HG03135 (cell line): ENCODE results near the gene DCST2.

Experiments used
- ATAC-seq: cut with Tn5 transposase; IDR thresholded peaks from one replicate; pipeline ENCODE4 v1.9.1; 2021; ENCODE audit warnings: mild to moderate bottlenecking, moderate library complexity; ENCODE audit not compliant: unreplicated experiment

DCST2 gene

DNA sequence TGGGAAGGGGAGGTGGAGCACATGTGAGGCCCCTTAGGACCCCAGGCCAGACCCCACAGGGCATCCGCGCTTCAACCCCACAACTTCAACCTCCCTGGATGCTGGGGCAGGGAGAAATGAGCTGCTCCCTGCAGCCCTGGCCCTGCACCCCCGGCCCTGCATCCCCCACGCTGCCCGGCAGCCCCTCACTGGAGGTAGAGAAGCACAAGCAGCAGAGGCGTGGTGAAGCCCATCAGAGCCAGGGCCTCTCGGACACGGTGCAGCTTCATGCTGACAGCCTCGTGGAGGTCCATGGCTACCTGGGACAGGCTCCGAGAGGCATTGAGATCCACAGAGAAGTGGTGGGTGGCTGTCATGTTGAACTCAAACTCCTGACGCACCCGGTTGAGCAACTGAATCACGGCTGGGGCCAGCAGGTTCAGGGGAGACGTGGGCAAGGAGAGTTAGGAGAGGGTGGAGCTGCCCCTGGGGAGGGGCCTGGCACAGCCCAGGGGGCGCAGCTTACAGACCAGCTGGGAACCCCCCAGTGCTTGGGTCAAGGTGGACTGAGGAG, 3.3 kb downstream of the DCST2 start:
- ATAC-seq: no peak

DNA sequence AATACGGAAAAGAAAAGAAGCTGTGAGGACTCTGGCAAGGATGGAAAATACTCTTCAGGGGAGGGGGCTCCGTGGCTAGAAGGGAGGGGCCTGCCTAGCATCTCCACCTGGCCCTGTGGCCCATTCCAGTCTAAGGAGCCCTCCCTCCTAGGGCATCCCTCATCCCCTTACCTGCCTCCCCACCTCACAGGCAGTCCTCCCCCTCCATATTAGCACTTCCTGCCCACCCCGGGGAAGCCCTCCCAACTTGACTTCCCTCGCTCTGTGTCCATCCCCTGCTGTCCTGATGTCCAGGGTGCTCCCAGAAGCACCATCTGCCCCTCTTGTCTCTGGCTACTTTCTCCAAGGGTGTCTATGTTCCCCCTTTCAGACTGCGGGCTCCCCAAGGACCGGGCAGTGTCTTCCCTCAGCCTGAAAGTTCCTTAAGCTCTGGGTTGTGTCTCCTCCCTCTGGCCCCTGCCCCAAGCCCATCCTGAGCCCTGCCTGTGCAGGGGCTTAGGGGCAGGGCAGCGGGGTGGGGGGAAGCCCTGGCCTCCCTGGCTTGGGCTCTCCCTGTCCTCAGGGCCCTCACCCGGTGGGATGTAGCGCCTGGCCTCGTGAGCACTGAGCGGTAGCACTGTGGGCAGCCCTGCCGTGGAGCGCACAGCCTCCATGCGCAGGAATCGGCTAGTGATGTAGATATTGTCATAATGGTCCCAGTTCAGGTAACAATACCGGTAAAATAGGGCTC, 3.9 kb downstream of the DCST2 start:
- no peak for ATAC-seq

DNA sequence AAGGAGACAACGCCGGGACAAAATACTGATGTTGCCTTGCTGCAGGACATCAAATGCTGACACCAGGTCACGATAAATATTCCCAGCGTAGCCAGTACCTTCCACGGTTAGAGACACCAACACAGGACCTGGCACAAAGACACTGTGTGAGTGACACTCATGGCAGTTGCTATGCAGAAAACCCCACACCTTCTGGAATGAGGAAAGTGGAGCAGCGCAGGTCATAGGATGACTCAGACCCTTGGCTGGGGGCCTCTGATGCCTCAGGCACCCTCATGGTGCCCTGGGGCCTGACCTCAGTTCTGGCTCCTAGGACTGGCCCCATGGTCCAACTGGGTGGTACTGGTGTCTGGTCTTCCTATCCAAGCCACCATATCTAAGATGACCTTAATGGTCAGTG, 7.0 kb downstream of the DCST2 start:
- no peak for ATAC-seq

DNA sequence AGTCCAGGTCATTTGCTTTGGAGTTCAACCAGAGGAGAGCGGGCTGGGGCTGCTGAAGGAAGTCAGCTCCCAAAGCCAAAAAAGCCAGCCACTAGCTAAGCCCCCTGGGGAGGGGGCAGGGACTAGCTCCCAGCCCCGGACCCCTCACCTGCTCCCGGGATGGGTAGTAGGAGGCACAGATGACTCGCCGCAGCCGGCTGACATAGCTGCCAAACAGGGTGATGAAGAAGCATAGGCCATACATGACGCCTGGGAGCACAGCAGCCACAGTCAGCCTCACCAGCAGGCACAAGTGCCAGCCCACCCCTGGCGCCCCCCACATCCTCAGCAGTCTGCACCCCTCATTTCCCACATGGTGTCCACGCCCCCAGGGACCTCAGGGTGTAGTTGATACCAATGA, 7.4 kb downstream of the DCST2 start:
- ATAC-seq: no peak

DNA sequence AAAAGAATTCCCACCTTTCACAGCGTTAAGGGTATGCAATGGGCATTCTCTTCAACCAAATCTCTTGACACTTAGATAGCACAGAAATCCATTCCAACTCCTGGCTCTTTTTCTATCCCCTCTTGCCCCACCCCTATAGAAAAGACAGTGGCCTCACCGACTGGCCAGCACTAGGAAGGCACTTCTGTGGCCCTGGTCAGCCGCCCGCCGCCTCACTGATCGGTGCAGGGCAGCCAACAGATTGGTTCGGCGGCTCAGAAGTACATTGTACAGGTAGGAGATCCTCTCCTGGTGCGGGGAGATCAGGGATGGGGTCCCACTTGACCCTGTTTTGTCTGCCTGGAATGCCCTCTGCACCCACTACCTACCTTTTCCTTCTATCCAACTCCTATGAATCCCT, 9.3 kb downstream of the DCST2 start:
- no peak for ATAC-seq

DNA sequence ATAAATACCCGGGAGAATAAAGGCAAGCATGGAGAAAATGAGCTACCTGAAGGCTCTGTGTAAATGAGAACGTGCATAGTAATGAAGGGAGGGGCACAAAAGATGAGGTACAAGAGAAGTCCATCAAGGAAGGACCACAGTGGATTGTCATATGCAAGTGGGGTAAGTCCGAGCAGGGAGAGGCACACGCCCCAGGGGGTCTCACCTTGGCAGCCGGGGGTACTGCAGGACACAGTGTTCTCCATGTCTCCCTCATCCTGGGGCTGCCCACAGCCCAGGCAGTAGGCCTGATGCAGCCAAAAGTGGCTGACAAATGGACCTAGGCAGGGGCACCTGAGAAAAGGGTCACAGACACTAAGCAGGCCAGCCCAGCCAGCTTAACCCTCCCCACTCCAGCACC, 10.0 kb downstream of the DCST2 start:
- no peak for ATAC-seq

DNA sequence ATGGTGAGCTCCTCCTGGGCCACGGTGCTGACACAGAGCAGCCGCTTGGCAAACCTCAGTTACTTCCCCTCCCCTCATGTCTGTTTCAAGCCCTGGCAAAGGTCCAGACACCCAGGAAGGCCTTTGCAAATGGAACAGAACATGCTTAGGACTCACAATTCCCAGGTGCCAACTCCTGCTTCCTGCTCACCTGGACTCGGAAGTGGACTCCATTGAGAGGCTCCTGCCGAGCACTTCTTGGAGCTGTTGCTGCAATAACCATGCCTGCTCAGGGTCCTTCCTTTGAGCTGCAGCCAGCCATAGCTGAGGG, 10.7 kb downstream of the DCST2 start:
- no peak for ATAC-seq

DNA sequence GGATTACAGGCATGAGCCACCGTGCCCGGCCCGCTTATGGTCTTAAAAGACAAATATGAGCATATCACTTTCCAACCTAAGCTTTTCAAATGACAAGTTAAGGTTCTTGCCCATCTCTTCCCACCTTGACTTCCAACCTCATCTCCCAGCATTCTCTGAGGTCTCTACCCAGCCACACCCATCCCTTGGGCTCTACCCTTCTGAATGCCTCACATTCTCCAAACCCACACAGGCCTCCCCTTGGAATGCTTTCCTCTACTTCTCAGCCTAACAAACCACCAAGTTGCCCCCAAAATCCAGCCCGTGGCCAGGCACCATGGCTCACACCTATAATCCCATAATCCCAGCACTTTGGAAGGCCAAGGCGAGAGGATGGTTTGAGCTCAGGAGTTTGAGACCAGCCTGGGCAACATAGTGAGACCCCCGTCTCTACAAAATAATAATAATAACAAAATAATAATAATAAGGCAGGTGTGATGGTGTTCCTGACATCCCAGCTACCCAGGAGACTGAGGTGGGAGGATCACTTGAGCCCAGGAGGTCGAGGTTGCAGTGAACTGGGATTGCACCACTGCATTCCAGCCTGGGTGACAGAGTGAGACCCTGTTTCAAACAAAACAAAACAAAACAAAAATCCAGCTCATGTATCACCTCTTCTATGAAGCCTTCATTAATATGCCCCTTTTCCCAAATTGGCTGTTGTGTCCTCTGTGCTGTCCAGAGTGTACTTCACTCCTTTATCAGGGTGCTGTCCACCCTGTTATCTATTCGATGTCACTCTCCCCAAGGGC, 11.2 kb downstream of the DCST2 start:
- no peak for ATAC-seq

DNA sequence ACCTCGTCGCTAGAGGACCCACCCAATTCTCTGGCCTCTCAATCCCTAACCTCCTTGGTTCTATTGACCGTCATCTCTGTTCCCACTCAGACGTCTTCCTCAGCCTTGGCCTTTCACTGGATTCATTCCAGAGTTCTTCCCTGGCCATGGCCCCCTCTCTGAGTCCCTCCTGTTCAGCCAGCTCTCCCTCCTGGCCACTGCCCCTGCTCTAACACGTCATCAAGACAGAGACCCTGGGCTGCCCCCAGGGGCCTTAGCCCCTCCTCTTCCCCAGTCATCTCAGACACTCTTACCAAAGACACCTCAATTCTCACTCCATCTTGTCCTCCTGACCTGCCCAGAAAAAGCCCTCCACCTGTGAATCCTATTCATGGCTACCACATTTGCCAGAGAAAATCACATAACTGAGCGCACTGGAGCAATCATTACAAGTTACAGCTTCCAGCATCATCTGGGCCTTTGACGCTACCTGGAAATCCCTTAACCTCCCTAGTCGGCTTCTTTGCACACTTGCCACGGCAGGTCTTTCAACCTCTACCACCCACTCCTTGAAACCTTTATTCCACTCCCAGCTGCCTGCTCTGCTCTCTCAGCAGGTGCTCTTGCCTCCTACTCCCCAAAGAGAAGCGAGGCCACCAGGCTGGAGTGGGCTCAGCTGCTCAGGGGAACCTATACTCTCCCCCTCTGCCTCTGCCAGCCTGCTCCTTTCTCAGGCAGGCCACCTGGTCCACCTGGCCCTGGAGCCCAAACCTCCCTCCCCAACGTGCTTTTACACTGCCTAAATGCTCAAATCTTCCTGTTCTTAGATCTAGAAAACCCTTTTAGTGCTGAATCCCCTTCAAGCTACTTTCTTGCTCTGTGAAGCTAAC, 14.0 kb downstream of the DCST2 start:
- no peak for ATAC-seq

DNA sequence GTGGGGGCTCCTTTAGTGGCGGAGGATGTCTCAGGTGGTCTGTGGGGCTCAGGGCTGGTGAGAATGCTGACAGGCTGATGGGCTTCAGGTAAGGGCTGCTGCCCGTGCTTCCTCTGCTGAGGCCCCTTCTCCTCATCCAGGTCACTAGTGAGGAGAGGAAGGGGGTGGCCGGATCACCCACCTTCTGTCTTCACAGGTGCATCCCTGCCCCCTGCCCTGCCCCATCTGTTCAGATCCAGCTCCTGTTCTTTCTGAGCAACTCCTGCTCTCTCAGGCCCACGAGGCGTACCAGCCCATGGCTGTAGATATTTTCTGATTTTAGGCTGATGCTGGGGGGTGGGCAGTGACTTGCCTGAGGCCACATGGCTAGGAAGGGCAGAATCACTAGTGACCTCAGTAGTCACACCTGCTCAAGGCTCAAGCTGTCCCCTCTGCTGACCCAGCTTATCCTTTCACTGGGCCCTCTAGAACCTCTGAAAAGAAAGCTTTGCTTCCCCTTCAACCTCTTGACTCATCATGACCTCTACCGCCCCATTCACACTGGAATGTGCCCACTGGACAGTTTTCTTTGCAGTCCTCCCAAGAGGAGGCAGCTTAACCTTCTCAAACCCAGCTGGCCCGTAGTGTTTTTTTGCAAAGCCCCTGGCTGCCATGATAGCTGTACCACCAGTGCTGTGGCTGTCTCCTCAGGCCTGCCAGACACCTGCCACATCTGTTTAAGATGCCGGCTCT, 14.8 kb downstream of the DCST2 start:
- no peak for ATAC-seq

DNA sequence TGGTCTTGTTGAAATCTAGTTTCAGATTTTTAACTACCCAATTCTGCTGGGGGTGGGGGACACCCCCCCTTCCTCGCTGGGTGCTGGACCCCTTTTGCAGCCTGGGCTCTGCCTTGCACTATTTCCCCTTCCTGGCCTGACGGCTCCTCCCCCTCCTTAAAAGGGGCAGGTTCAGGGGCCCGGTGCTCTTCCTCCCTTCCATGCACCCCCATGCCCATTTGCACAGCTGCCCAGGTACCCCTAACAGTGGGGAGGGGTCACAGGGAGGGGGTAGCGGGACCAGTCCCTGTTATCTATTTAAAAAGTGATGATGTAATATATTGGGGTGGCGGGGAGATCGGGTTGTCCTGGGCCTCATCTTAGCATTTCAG, 15.7 kb downstream of the DCST2 start:
- no peak for ATAC-seq

DNA sequence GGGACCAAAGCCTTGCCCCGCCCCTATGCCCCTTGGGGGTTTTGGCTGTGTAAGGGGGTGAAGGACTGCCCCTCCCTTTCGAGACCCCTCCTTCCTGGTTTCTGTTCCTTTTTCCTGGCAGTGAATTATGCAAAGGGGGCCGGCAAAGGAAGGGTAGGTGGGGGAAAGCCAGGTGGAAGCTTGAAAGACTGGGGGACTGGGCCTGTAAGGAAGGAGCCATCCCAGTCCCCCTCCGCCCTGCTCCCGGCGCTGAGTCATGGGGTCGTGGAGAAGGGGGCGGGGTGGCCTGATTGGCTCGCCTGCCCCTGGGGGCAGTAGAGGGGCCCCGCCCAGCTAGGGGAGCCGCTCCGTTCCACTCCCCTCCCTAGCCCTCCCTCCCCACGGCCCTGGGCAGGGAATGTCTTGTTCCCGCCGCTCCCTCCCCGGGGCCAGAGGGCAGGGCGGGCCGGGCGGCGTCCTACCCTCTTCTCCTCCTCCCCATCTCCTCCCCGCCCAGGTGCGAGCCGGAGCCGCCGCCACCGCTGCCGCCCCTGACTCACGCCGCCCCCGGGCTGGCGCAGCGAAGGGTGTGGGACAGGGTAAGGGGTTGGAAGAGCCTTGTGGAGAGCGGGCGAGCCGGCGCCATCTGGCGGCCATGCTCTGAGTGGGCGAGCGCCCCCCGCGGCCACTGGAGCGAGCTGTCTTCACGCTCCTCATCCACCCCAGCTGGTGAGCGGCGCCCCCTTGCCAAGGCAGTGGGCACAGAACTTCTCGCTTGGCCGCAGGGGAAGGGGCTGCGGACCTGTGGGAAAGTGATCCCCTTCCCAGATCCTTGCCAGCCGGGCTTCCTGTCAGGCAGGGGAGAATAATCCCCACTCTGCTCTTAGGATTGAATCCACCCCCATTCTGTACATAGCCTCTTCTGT, 16.3 kb downstream of the DCST2 start:
- peak; percentile 71 for ATAC-seq

DNA sequence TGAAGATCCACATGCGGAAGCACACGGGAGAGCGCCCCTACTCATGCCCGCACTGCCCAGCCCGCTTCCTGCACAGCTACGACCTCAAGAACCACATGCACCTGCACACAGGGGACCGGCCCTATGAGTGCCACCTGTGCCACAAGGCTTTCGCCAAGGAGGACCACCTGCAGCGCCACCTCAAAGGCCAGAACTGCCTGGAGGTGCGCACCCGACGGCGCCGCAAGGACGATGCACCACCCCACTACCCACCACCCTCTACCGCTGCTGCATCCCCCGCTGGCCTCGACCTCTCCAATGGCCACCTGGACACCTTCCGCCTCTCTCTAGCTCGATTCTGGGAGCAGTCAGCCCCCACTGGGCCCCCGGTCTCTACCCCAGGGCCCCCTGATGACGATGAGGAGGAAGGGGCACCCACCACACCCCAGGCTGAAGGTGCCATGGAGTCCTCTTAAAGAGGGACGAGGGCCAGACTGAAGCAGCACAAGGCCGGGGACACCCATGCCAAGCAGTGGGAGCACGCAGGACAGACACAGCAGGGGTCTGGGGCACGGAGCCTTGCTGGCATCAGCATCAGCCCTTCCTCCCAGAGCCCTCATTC, 17.2 kb downstream of the DCST2 start:
- ATAC-seq: no peak

DNA sequence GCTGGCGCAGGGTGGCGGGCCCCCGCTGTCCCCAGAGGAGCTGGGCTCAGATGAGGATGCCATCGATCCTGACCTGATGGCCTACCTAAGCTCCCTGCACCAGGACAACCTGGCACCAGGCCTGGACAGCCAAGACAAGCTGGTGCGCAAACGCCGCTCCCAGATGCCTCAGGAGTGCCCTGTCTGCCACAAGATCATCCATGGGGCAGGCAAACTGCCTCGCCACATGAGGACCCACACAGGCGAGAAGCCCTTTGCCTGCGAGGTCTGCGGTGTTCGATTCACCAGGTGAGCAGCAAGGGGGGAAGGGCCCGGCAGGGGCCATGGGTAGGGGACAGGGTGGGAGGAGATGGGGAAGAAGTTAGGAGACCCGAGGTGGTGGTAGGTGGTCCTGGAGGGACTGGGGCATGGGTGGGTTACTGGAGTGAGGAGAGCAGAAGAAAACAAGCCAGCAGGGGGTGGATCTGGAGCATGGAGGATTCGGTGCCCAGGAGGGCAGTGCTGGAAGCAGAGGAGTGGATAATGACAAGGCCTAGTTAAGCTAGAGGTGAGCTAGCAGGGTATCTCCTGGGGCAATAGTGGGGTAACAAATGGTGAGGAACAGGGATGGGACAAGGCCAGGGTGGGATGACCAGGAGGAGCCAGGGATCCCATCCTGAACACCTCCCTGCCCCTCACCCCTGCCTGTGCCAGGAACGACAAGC, 17.9 kb downstream of the DCST2 start:
- no peak for ATAC-seq

DNA sequence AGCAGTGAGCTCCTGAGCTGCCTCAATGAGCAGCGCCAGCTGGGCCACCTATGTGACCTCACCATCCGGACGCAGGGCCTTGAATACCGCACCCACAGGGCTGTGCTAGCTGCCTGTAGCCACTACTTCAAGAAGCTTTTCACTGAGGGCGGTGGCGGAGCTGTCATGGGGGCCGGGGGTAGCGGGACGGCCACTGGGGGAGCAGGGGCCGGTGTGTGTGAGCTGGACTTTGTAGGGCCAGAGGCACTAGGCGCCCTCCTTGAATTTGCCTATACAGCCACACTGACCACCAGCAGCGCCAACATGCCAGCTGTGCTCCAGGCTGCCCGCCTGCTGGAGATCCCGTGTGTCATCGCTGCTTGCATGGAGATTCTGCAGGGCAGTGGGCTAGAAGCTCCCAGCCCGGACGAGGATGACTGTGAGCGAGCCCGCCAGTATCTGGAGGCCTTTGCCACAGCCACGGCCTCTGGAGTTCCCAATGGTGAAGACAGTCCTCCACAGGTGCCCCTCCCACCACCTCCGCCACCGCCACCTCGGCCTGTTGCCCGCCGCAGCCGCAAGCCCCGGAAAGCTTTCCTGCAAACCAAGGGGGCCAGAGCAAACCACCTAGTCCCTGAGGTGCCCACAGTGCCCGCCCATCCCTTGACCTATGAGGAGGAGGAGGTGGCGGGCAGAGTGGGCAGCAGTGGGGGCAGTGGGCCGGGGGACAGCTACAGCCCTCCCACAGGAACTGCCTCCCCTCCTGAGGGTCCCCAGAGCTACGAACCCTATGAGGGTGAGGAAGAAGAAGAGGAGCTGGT, 18.7 kb downstream of the DCST2 start:
- ATAC-seq: no peak

DNA sequence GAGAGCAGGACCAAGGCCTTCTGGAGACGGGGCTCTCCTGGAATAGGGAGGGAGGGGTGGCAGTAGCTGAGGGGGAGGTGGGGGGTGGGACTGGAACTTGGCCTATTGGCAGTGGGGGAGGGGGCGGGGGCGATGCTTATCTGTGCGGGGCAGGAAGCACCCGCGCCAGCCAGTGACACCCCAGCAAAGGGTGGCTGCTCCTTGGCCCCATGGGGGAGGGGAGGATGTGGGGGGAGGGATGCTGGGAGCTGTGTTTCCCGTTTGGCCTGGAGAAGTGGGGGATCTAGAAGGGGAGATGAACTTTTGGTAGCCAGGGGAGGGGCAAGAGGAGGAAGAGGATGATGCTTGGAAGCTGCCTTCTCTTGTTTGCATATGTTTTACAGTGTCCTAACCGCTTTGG, 19.9 kb downstream of the DCST2 start:
- no peak for ATAC-seq

DNA sequence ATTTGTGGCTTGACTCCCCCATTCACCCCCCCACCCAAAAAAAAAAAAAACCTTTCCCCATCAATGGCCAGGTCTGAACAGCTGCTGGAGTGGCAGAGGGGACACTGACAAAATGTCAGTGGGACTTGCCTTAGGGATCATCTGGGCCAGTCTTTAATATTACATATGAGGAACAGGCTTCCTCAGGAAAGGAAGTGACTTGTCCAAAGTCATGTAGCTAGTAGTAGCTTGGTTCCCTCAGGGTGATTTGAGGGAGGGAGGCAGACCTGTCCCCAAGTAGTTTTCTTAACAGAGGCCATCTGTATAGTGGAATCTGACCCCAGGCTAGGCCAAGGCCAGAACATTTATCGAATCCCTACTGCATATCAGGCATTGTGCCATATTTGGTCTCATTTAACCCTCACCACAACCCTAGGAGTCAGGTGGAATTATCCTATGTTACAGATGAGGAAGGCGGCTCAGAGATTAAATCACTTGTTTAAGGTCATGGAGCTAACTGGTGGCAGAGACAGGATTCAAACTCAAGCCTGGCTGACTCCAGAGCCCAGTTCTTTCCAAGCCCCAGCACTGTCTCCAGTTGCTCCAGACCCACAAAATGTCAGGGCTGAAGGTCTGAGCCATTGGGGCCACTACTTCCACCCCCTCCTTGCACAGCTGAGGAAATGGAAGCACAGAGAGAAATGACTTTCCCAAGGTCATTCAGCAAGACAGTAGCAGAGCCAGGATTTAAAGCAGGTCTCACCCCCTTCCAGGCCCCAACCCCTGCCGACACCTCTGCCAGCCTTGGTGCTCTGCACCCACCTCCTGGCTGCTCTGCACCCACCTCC, 20.6 kb downstream of the DCST2 start:
- no peak for ATAC-seq
